GM21423 (cell line): ENCODE data around the gene GALR1.
A peak's percentile ranks its signal among the peaks of the same experiment; 100 is the strongest.
"Not testable (repeated sequence)": the region's sequence is repeated elsewhere in the genome, so short reads cannot be mapped to it uniquely, and the experiment has no call there.

Experiments used
- ATAC-seq: cut with Tn5 transposase; IDR thresholded peaks from one replicate; pipeline ENCODE4 v1.9.1; 2021; ENCODE audit warnings: mild to moderate bottlenecking, moderate library complexity; ENCODE audit not compliant: unreplicated experiment

The GALR1 gene

GRCh38 chr18:77249569-77250500 lies at the start of gene GALR1:
Gene GALR1, plus strand, starts transcription at chr18:77249848. Its CDS starts 701 bp downstream, at chr18:77250549.
- ATAC-seq, result no peak

- ATAC-seq, result no peak
Observed at GRCh38 chr18:77201506-77201905, 48.1 kb upstream of the GALR1 start.

GRCh38 chr18:77202329-77202728 lies 47.3 kb upstream of the GALR1 start:
- ATAC-seq, result no peak

- ATAC-seq, result no peak
Observed at GRCh38 chr18:77203071-77203470, 46.6 kb upstream of the GALR1 start.

GRCh38 chr18:77203851-77204250 lies 45.8 kb upstream of the GALR1 start:
- no peak for ATAC-seq

GRCh38 chr18:77205769-77206168 lies 43.9 kb upstream of the GALR1 start:
- ATAC-seq, result no peak

- ATAC-seq, result no peak
Observed at GRCh38 chr18:77206676-77207374, 42.8 kb upstream of the GALR1 start.

- peak; percentile 38 for ATAC-seq
Observed at GRCh38 chr18:77207540-77207939, 42.1 kb upstream of the GALR1 start.

- peak; percentile 71 for ATAC-seq
Observed at GRCh38 chr18:77208964-77209363, 40.7 kb upstream of the GALR1 start.

GRCh38 chr18:77209587-77209986 lies 40.1 kb upstream of the GALR1 start:
- ATAC-seq, result no peak

GRCh38 chr18:77210249-77210648 lies 39.4 kb upstream of the GALR1 start:
- ATAC-seq, result no peak

- no peak for ATAC-seq
Observed at GRCh38 chr18:77218642-77219041, 31.0 kb upstream of the GALR1 start.

GRCh38 chr18:77220726-77221125 lies 28.9 kb upstream of the GALR1 start:
- ATAC-seq, result no peak

- no peak for ATAC-seq
Observed at GRCh38 chr18:77222464-77222863, 27.2 kb upstream of the GALR1 start.

- no peak for ATAC-seq
Observed at GRCh38 chr18:77223221-77223639, 26.4 kb upstream of the GALR1 start.

- ATAC-seq, result no peak
Observed at GRCh38 chr18:77223653-77224052, 26.0 kb upstream of the GALR1 start.

- ATAC-seq, result no peak
Observed at GRCh38 chr18:77230645-77231044, 19.0 kb upstream of the GALR1 start.

- ATAC-seq, result no peak
Observed at GRCh38 chr18:77234504-77235365, 14.9 kb upstream of the GALR1 start.

GRCh38 chr18:77239285-77239684 lies 10.4 kb upstream of the GALR1 start:
- ATAC-seq, result not testable (repeated sequence)

- no peak for ATAC-seq
Observed at GRCh38 chr18:77248873-77249568, 627 bp upstream of the GALR1 start.
